ENCODE measurements around the gene ZNF841. TPM values are rescaled to one million over a fixed set of nuclear protein-coding genes. Genes with fewer than 3 reads are reported as not detected.

Gene ZNF841
- total RNA-seq, 3 donors from 2014 or later (not counting 1 experiment from before 2014, with no cell fraction given): 32.4 to 47.7 (median 47.4) TPM

DNA sequence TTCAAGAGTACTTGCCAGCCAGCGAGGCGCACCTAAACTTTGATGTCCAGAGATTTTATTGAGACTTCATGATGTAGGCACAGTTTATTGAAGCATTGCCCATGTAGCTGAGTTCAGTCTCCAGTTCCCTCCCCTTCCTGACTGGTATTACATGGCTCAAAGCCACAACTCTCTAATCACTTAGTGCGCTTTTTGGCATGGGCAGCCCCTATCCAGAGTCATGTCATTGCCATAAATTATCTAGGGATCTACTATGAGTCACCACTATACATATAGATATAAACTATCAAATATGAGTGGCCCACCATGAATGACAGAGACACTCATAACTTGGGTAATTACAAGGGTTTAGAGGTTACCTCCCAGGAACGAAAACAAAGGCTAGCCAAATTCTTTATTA, 75.1 kb downstream of the ZNF841 start:
- Mint-ChIP-seq H3K4me3 (no peak overlapping the region), H3K27me3 (ENCODE audit: low read depth in 2 of 2) (no peaks in the 10 kb centered on the region), H3K27ac (no peak overlapping the region), H3K4me1 (peaks cover 0 to under 1% of the 10 kb centered on the region in 2 donors), H3K36me3 (peaks cover 82% of the 10 kb centered on the region), H3K9me3 (peaks cover 17 to 27% of the 10 kb centered on the region in 2 donors)
- Histone ChIP-seq H3K9me3 (ENCODE audit: control insufficient read depth, insufficient read depth, low read length) (peaks cover 65% of the 10 kb centered on the region), H3K4me1 (ENCODE audit: control insufficient read depth, insufficient read depth, low read length) (no peaks in the 10 kb centered on the region), H3K27me3 (ENCODE audit: control insufficient read depth, insufficient read depth, low read length) (no peaks in the 10 kb centered on the region), H3K27ac (ENCODE audit: low read length) (no peak overlapping the region), H3K4me3 (ENCODE audit: low read length) (no peak overlapping the region), H3K36me3 (ENCODE audit: control insufficient read depth, insufficient read depth, low read length) (peaks cover 78% of the 10 kb centered on the region)
- no peak for DNase-seq
- intact Hi-C loops (cut with micrococcal nuclease): no loop called here
- ATAC-seq: no peak
- TF ChIP-seq, protein P1, sequence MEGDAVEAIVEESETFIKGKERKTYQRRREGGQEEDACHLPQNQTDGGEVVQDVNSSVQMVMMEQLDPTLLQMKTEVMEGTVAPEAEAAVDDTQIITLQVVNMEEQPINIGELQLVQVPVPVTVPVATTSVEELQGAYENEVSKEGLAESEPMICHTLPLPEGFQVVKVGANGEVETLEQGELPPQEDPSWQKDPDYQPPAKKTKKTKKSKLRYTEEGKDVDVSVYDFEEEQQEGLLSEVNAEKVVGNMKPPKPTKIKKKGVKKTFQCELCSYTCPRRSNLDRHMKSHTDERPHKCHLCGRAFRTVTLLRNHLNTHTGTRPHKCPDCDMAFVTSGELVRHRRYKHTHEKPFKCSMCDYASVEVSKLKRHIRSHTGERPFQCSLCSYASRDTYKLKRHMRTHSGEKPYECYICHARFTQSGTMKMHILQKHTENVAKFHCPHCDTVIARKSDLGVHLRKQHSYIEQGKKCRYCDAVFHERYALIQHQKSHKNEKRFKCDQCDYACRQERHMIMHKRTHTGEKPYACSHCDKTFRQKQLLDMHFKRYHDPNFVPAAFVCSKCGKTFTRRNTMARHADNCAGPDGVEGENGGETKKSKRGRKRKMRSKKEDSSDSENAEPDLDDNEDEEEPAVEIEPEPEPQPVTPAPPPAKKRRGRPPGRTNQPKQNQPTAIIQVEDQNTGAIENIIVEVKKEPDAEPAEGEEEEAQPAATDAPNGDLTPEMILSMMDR (IDR thresholded peaks at IDR 0.05): no peak
- 98% methylated on average over 4 of the region's 4 CpGs for WGBS (ENCODE audit: insufficient coverage)

Other genes with a start within 250 kb of the ZNF841 start
- gene ZNF577, start 207.8 kb downstream of the ZNF841 start, total RNA-seq: 10 to 100 TPM in 2 of 3 donors, 1 to 10 TPM in 1; 8.5 to 15.6 (median 12.4) TPM
- 10 to 100 TPM; 11.0 to 16.1 (median 12.3) TPM for gene ZNF649, start 190.7 kb downstream of the ZNF841 start, total RNA-seq
- gene ZNF613, start 168.3 kb downstream of the ZNF841 start, total RNA-seq: 1 to 10 TPM; 1.8 to 3.9 (median 2.5) TPM
- gene ZNF350, start 108.9 kb downstream of the ZNF841 start, total RNA-seq: 10 to 100 TPM; 32.3 to 46.9 (median 36.6) TPM
- gene ZNF615, start 87.6 kb downstream of the ZNF841 start, total RNA-seq: 10 to 100 TPM; 15.4 to 26.3 (median 19.9) TPM
- gene ZNF614, start 67.4 kb downstream of the ZNF841 start, total RNA-seq: 1 to 10 TPM; 4.3 to 9.2 (median 5.7) TPM
- gene ZNF432, start 46.9 kb downstream of the ZNF841 start, total RNA-seq: 10 to 100 TPM; 19.7 to 33.7 (median 32.4) TPM
- gene ZNF616, start 44.2 kb upstream of the ZNF841 start, total RNA-seq: 1 to 10 TPM; 3.8 to 7.1 (median 4.8) TPM
- gene ZNF836, start 75.9 kb upstream of the ZNF841 start, total RNA-seq: 10 to 100 TPM; 27.9 to 40.2 (median 28.0) TPM
- 100 to 1,000 TPM; 221 to 256 (median 232) TPM for gene PPP2R1A, start 94.3 kb upstream of the ZNF841 start, total RNA-seq
- gene ZNF766, start 173.8 kb upstream of the ZNF841 start, total RNA-seq: 10 to 100 TPM; 29.4 to 36.9 (median 32.9) TPM
- gene ZNF480, start 201.4 kb upstream of the ZNF841 start, total RNA-seq: 1 to 10 TPM; 6.4 to 9.4 (median 7.6) TPM
- gene ZNF610, start 240.5 kb upstream of the ZNF841 start, total RNA-seq: under 1 TPM; 0.68 to 0.86 (median 0.82) TPM